Measurements from ENCODE around the gene C2CD3. TPM values are rescaled to one million over a fixed set of nuclear protein-coding genes. Genes with fewer than 3 reads are reported as not detected.

The C2CD3 gene
- total and polyA plus RNA-seq, 4 donors, result 3.1 to 14.5 (median 6.7) TPM

DNA sequence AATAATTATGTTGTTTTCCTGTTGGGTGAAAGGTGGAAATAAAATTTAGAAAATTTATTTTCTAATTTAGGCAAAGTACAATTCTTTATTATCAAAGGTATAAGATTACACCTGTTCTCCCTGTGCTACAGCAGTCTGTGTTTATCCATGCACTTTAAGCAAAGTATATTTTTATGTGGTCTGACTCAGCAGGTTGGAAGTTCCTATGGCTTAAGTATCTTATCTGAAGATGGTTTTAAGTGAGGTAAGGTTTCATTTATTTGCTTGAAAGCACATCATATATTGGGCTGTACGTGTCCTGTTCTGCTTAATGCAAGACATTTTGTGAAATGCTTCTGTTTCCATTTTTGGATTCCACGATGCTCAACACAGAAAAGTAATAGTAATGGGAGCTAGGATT is 14.9 kb upstream of the C2CD3 start:
- no peak for TF ChIP-seq RAD21 (IDR thresholded peaks at IDR 0.05)
- TF ChIP-seq FOXA2 (IDR thresholded peaks at IDR 0.05), result no peak
- TF ChIP-seq GABPA (IDR thresholded peaks at IDR 0.05 in 1 of 2, conservative IDR thresholded peaks at IDR 0.05 in 1 of 2), result no peak
- Histone ChIP-seq H3K4me1 (ENCODE audit: control insufficient read depth in 4 of 4, insufficient read depth in 4 of 4, low read length in 3 of 4) (no peaks in the 10 kb centered on the region), H3K9me3 (ENCODE audit: control insufficient read depth in 4 of 4, low read length in 3 of 4) (no peaks in the 10 kb centered on the region), H3K4me3 (ENCODE audit: low read depth in 1 of 3, low read length in 3 of 3) (no peak overlapping the region), H3K27ac (ENCODE audit: low read depth in 1 of 2, low read length in 2 of 2) (no peak overlapping the region), H3K27me3 (ENCODE audit: control insufficient read depth in 4 of 4, insufficient read depth in 4 of 4, low read length in 3 of 4) (no peaks in the 10 kb centered on the region), H3K9ac (ENCODE audit: low read depth in 1 of 2, low read length in 2 of 2) (no peak overlapping the region), H3K36me3 (ENCODE audit: control insufficient read depth in 4 of 4, insufficient read depth in 3 of 4, low read depth in 1 of 4, low read length in 3 of 4) (no peaks in the 10 kb centered on the region)
- no peak for DNase-seq (ENCODE audit: low spot score)
- WGBS, result 96% methylated on average over 2 of the region's 2 CpGs

DNA sequence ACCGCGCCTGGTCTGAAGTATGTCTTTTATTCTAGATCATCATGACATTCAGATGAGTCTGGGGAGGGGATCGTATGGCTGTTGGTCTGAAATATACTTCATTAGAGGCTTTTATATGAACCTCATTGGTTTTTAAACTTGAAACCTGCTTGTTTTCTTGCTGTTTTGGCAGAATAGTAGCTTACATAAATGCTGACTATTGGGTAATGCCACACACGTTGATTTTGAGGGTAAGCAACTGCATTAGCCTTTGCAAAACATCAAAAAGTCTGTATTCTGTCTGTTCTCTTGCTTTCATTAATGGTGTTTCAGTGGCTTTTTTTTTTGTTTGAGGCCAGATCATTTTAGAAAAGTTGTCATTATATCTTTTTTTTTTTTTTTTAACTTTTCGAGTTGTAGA is 14.5 kb upstream of the C2CD3 start:
- no peak overlapping the region for H3K4me3 ChIP-seq (ENCODE audit: low read depth in 1 of 3, low read length in 3 of 3)
- 80% methylated on average over 5 of the region's 5 CpGs for WGBS
- TF ChIP-seq RXRA (IDR thresholded peaks at IDR 0.05), result no peak

DNA sequence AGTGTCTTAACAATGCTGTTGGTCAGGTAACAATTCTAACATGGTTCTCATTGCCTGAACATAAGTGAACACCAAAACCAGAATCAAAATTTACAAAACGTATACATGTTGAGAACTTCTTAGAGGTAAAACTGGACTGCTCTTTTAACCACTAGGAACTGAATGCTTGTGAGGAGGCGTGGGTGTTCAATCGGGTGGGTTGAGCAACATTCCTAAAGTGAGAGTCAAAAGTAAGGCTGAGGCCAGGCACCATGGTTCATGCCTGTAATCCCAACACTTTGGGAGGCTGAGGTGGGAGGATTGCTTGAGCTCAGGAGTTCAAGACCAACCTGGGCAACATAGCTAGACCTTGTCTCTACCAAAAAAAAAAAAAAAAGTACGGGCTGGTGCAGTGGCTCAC is 11.8 kb upstream of the C2CD3 start:
- Histone ChIP-seq H3K4me1 (ENCODE audit: control insufficient read depth in 4 of 4, insufficient read depth in 4 of 4, low read length in 3 of 4) (no peaks in the 10 kb centered on the region), H3K4me3 (ENCODE audit: low read depth in 1 of 3, low read length in 3 of 3) (no peak overlapping the region), H3K27ac (ENCODE audit: low read depth in 1 of 2, low read length in 2 of 2) (no peak overlapping the region), H3K9ac (ENCODE audit: low read depth in 1 of 2, low read length in 2 of 2) (no peak overlapping the region), H3K36me3 (ENCODE audit: control insufficient read depth in 4 of 4, insufficient read depth in 3 of 4, low read depth in 1 of 4, low read length in 3 of 4) (no peaks in the 10 kb centered on the region), H3K9me3 (ENCODE audit: control insufficient read depth in 4 of 4, low read length in 3 of 4) (no peaks in the 10 kb centered on the region), H3K27me3 (ENCODE audit: control insufficient read depth in 4 of 4, insufficient read depth in 4 of 4, low read length in 3 of 4) (no peaks in the 10 kb centered on the region)
- 95% methylated on average over 4 of the region's 4 CpGs for WGBS
- no peak for DNase-seq (ENCODE audit: low spot score)
- TF ChIP-seq HNF4A (conservative IDR thresholded peaks at IDR 0.05) (no peak), EGR1 (IDR thresholded peaks at IDR 0.05; ENCODE audit: low read depth in 2 of 2) (no peak), FOXA1 (IDR thresholded peaks at IDR 0.05) (no peak), FOXA2 (IDR thresholded peaks at IDR 0.05) (no peak), RAD21 (IDR thresholded peaks at IDR 0.05) (no peak), RXRA (IDR thresholded peaks at IDR 0.05) (no peak), GABPA (IDR thresholded peaks at IDR 0.05 in 1 of 2, conservative IDR thresholded peaks at IDR 0.05 in 1 of 2) (no peak), NR2F2 (IDR thresholded peaks at IDR 0.05) (no peak), SP1 (IDR thresholded peaks at IDR 0.05) (no peak), YY1 (IDR thresholded peaks at IDR 0.05) (no peak), HNF4G (IDR thresholded peaks at IDR 0.05) (no peak), TAF1 (conservative IDR thresholded peaks at IDR 0.05) (no peak), JUND (IDR thresholded peaks at IDR 0.05) (no peak)
- TF ChIP-seq, protein P1, sequence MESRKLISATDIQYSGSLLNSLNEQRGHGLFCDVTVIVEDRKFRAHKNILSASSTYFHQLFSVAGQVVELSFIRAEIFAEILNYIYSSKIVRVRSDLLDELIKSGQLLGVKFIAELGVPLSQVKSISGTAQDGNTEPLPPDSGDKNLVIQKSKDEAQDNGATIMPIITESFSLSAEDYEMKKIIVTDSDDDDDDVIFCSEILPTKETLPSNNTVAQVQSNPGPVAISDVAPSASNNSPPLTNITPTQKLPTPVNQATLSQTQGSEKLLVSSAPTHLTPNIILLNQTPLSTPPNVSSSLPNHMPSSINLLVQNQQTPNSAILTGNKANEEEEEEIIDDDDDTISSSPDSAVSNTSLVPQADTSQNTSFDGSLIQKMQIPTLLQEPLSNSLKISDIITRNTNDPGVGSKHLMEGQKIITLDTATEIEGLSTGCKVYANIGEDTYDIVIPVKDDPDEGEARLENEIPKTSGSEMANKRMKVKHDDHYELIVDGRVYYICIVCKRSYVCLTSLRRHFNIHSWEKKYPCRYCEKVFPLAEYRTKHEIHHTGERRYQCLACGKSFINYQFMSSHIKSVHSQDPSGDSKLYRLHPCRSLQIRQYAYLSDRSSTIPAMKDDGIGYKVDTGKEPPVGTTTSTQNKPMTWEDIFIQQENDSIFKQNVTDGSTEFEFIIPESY (IDR thresholded peaks at IDR 0.05), result no peak
- TF ChIP-seq, protein P2, sequence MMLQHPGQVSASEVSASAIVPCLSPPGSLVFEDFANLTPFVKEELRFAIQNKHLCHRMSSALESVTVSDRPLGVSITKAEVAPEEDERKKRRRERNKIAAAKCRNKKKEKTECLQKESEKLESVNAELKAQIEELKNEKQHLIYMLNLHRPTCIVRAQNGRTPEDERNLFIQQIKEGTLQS (IDR thresholded peaks at IDR 0.05), result no peak
- TF ChIP-seq, protein P3, sequence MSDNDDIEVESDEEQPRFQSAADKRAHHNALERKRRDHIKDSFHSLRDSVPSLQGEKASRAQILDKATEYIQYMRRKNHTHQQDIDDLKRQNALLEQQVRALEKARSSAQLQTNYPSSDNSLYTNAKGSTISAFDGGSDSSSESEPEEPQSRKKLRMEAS (IDR thresholded peaks at IDR 0.05), result no peak
- TF ChIP-seq, protein P4, sequence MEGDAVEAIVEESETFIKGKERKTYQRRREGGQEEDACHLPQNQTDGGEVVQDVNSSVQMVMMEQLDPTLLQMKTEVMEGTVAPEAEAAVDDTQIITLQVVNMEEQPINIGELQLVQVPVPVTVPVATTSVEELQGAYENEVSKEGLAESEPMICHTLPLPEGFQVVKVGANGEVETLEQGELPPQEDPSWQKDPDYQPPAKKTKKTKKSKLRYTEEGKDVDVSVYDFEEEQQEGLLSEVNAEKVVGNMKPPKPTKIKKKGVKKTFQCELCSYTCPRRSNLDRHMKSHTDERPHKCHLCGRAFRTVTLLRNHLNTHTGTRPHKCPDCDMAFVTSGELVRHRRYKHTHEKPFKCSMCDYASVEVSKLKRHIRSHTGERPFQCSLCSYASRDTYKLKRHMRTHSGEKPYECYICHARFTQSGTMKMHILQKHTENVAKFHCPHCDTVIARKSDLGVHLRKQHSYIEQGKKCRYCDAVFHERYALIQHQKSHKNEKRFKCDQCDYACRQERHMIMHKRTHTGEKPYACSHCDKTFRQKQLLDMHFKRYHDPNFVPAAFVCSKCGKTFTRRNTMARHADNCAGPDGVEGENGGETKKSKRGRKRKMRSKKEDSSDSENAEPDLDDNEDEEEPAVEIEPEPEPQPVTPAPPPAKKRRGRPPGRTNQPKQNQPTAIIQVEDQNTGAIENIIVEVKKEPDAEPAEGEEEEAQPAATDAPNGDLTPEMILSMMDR (IDR thresholded peaks at IDR 0.05; ENCODE audit: low read depth, low read length, missing input control), result no peak
- TF ChIP-seq, protein P5, sequence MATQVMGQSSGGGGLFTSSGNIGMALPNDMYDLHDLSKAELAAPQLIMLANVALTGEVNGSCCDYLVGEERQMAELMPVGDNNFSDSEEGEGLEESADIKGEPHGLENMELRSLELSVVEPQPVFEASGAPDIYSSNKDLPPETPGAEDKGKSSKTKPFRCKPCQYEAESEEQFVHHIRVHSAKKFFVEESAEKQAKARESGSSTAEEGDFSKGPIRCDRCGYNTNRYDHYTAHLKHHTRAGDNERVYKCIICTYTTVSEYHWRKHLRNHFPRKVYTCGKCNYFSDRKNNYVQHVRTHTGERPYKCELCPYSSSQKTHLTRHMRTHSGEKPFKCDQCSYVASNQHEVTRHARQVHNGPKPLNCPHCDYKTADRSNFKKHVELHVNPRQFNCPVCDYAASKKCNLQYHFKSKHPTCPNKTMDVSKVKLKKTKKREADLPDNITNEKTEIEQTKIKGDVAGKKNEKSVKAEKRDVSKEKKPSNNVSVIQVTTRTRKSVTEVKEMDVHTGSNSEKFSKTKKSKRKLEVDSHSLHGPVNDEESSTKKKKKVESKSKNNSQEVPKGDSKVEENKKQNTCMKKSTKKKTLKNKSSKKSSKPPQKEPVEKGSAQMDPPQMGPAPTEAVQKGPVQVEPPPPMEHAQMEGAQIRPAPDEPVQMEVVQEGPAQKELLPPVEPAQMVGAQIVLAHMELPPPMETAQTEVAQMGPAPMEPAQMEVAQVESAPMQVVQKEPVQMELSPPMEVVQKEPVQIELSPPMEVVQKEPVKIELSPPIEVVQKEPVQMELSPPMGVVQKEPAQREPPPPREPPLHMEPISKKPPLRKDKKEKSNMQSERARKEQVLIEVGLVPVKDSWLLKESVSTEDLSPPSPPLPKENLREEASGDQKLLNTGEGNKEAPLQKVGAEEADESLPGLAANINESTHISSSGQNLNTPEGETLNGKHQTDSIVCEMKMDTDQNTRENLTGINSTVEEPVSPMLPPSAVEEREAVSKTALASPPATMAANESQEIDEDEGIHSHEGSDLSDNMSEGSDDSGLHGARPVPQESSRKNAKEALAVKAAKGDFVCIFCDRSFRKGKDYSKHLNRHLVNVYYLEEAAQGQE (IDR thresholded peaks at IDR 0.05), result no peak

More for the DNA sequence above, 14.5 kb upstream of the C2CD3 start:
- H3K9me3 ChIP-seq (ENCODE audit: control insufficient read depth in 4 of 4, low read length in 3 of 4), result no peaks in the 10 kb centered on the region
- H3K27ac ChIP-seq (ENCODE audit: low read depth in 1 of 2, low read length in 2 of 2), result no peak overlapping the region
- no peaks in the 10 kb centered on the region for H3K4me1 ChIP-seq (ENCODE audit: control insufficient read depth in 4 of 4, insufficient read depth in 4 of 4, low read length in 3 of 4)
- no peaks in the 10 kb centered on the region for H3K36me3 ChIP-seq (ENCODE audit: control insufficient read depth in 4 of 4, insufficient read depth in 3 of 4, low read depth in 1 of 4, low read length in 3 of 4)
- DNase-seq (ENCODE audit: low spot score), result no peak
- no peak overlapping the region for H3K9ac ChIP-seq (ENCODE audit: low read depth in 1 of 2, low read length in 2 of 2)
- H3K27me3 ChIP-seq (ENCODE audit: control insufficient read depth in 4 of 4, insufficient read depth in 4 of 4, low read length in 3 of 4), result no peaks in the 10 kb centered on the region

Data from liver (tissue), 9 donors.